HepG2 (cell line): ENCODE measurements around the gene RAD51D.

Experiments
- RXRB ChIP-seq: IDR thresholded peaks from 2 replicates; pipeline ENCODE4 v1.6.1; 2016; ENCODE audit warnings: borderline replicate concordance, missing genetic modification reagents, missing compliant biosample characterization
- TAF15 ChIP-seq: fragments of 200-400 bp; formaldehyde crosslinking; IDR thresholded peaks from one replicate; pipeline ENCODE4 v1.6.1; 2018; ENCODE audit warnings: mild to moderate bottlenecking, low read depth, low read length; ENCODE audit not compliant: poor library complexity, severe bottlenecking
- ZBTB7B ChIP-seq: sonication (generic); formaldehyde crosslinking; IDR thresholded peaks from 2 replicates; pipeline ENCODE4 v1.4.0; 2020; ENCODE audit warnings: missing genetic modification reagents
- ZNF644 ChIP-seq: IDR thresholded peaks from 2 replicates; pipeline ENCODE4 v1.6.1; 2016; ENCODE audit warnings: low read depth
- TF ChIP-seq, protein P1 (sequence below): sonication (generic); formaldehyde crosslinking; IDR thresholded peaks from 2 replicates; pipeline ENCODE4 v1.4.0; 2020; ENCODE audit warnings: missing genetic modification reagents
- TF ChIP-seq, protein P2 (sequence below): sonication (generic); formaldehyde crosslinking; IDR thresholded peaks from 2 replicates; pipeline ENCODE4 v1.5.0; 2020; ENCODE audit warnings: mild to moderate bottlenecking, missing genetic modification reagents, moderate library complexity

- TF ChIP-seq, protein P1, sequence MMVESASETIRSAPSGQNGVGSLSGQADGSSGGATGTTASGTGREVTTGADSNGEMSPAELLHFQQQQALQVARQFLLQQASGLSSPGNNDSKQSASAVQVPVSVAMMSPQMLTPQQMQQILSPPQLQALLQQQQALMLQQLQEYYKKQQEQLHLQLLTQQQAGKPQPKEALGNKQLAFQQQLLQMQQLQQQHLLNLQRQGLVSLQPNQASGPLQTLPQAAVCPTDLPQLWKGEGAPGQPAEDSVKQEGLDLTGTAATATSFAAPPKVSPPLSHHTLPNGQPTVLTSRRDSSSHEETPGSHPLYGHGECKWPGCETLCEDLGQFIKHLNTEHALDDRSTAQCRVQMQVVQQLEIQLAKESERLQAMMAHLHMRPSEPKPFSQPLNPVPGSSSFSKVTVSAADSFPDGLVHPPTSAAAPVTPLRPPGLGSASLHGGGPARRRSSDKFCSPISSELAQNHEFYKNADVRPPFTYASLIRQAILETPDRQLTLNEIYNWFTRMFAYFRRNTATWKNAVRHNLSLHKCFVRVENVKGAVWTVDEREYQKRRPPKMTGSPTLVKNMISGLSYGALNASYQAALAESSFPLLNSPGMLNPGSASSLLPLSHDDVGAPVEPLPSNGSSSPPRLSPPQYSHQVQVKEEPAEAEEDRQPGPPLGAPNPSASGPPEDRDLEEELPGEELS (CRISPR knock-in tag) = no peak
- TF ChIP-seq ZBTB7B (CRISPR knock-in tag) (no peak), TAF15 (no peak), RXRB (CRISPR knock-in tag) (no peak), ZNF644 (CRISPR knock-in tag) (no peak)
- TF ChIP-seq, protein P2, sequence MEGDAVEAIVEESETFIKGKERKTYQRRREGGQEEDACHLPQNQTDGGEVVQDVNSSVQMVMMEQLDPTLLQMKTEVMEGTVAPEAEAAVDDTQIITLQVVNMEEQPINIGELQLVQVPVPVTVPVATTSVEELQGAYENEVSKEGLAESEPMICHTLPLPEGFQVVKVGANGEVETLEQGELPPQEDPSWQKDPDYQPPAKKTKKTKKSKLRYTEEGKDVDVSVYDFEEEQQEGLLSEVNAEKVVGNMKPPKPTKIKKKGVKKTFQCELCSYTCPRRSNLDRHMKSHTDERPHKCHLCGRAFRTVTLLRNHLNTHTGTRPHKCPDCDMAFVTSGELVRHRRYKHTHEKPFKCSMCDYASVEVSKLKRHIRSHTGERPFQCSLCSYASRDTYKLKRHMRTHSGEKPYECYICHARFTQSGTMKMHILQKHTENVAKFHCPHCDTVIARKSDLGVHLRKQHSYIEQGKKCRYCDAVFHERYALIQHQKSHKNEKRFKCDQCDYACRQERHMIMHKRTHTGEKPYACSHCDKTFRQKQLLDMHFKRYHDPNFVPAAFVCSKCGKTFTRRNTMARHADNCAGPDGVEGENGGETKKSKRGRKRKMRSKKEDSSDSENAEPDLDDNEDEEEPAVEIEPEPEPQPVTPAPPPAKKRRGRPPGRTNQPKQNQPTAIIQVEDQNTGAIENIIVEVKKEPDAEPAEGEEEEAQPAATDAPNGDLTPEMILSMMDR = no peak
Measured at GRCh38 chr17:35144840-35145239, 25.2 kb upstream of the RAD51D start.
